NT2/D1 (cell line): Measurements from ENCODE around the gene ABCC4.

Source experiments
- SUZ12 ChIP-seq: IDR thresholded peaks from 2 replicates; pipeline ENCODE4 v1.6.1; 2011; ENCODE audit not compliant: insufficient read length, insufficient read depth; ENCODE audit errors: extremely low read depth
- YY1 ChIP-seq: IDR thresholded peaks from 2 replicates; pipeline ENCODE4 v1.6.1; 2011; ENCODE audit not compliant: insufficient read length, insufficient read depth
- ZNF274 ChIP-seq: IDR thresholded peaks from 2 replicates; pipeline ENCODE4 v1.6.1; 2011; ENCODE audit warnings: mild to moderate bottlenecking, low read depth, low read length

- TF ChIP-seq ZNF274 (no peak), YY1 (no peak), SUZ12 (no peak)
Observed at GRCh38 chr13:95212983-95213850, 88.0 kb downstream of the ABCC4 start.
